Measurements from ENCODE around the gene NUAK2.

DNA sequence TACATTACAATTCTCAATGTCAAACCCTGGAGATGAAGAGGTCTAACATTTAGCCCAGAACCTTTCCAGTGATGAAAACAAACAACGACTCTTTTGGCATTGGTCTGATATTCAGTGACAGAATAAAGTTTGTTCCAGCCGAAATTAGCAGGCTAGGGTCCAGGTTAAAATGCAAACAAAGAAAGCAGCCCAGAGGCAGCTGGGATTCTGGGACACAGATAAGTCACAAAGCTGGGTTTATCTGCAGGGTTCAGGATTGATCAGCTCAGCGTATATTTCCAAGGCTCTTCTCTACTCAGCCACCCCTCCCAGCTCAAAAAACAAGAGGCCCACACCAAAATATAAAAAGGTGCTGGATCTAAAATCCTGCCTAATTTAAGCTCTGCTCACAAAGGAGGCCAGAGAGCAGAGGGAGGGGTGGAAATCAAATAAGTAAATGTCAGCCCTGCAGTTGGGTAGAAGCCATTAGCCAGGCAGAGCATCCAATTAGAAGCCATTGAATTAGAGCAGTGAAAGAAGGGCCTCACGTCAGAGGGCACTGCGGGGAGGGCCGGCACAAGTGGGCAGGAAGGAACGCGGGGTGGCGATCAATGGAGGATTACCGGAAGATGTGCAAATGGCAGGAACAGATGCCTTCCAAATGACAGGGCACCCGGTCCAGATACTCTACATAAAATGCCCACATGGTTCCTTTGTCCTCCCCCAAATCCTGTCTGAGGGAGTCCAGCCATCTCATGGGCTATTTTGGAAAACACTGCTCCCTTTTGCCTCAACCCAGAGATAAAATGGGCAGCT, 38.4 kb upstream of the NUAK2 start:
- TF ChIP-seq, protein P1, sequence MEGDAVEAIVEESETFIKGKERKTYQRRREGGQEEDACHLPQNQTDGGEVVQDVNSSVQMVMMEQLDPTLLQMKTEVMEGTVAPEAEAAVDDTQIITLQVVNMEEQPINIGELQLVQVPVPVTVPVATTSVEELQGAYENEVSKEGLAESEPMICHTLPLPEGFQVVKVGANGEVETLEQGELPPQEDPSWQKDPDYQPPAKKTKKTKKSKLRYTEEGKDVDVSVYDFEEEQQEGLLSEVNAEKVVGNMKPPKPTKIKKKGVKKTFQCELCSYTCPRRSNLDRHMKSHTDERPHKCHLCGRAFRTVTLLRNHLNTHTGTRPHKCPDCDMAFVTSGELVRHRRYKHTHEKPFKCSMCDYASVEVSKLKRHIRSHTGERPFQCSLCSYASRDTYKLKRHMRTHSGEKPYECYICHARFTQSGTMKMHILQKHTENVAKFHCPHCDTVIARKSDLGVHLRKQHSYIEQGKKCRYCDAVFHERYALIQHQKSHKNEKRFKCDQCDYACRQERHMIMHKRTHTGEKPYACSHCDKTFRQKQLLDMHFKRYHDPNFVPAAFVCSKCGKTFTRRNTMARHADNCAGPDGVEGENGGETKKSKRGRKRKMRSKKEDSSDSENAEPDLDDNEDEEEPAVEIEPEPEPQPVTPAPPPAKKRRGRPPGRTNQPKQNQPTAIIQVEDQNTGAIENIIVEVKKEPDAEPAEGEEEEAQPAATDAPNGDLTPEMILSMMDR (IDR thresholded peaks at IDR 0.05): no peak
- no peak for TF ChIP-seq POLR2A (IDR thresholded peaks at IDR 0.05)
